OCI-LY3 (cell line): ENCODE data around the gene MED8.

Experiments used
- H2AFZ ChIP-seq: fragments of 200-600, 300-600 bp; shearing (Covaris generic); 2 replicates; pipeline ENCODE4 v1.6.0; 2014; ENCODE audit warnings: antibody characterized with exemption, low read depth, low read length
- H3K27ac ChIP-seq: fragments of 200-600, 300-600 bp; sonication (generic); 2 replicates; pipeline ENCODE4 v1.5.1; 2014; ENCODE audit warnings: mild to moderate bottlenecking, low read length, moderate library complexity, mixed read lengths
- H3K27me3 ChIP-seq: fragments of 200-600, 300-600 bp; sonication (generic); 2 replicates; pipeline ENCODE4 v1.6.1; 2014; ENCODE audit warnings: low read depth, low read length, mixed read lengths
- H3K36me3 ChIP-seq: fragments of 200-600, 300-600 bp; sonication (generic); replicated peaks from 2 replicates; pipeline ENCODE3; 2014; ENCODE audit warnings: low read depth, low read length, mixed read lengths
- H3K4me1 ChIP-seq: fragments of 300-600, 200-600 bp; sonication (generic); 2 replicates; pipeline ENCODE4 v1.6.1; 2014; ENCODE audit warnings: low read length, mixed read lengths
- H3K4me2 ChIP-seq: fragments of 200-600, 300-600 bp; sonication (generic); 2 replicates; pipeline ENCODE4 v1.6.1; 2014; ENCODE audit warnings: low read length, mixed read lengths
- H3K4me3 ChIP-seq: fragments of 300-600, 200-600 bp; sonication (generic); 2 replicates; pipeline ENCODE4 v1.5.1; 2014; ENCODE audit warnings: antibody characterized with exemption, mild to moderate bottlenecking, low read length, moderate library complexity
- H3K79me2 ChIP-seq: fragments of 300-600, 200-600 bp; shearing (Covaris generic); 2 replicates; pipeline ENCODE4 v1.6.1; 2014; ENCODE audit warnings: mild to moderate bottlenecking, low read length, mixed read lengths
- H3K9ac ChIP-seq: fragments of 300-600, 200-600 bp; shearing (Covaris generic); 2 replicates; pipeline ENCODE4 v1.6.0; 2014; ENCODE audit warnings: mild to moderate bottlenecking, low read length, moderate library complexity
- H3K9me3 ChIP-seq: fragments of 200-600, 300-600 bp; shearing (Covaris generic); 2 replicates; pipeline ENCODE4 v1.6.1; 2014; ENCODE audit warnings: low read length, mixed read lengths; ENCODE audit not compliant: insufficient read depth
- H4K20me1 ChIP-seq: fragments of 200-600, 300-600 bp; sonication (generic); 2 replicates; pipeline ENCODE4 v1.6.1; 2016; ENCODE audit warnings: low read length, mixed read lengths; ENCODE audit not compliant: insufficient read depth
- EZH2phosphoT487 ChIP-seq: fragments of 200-600 bp; shearing (Covaris generic); IDR thresholded peaks from 2 replicates; pipeline ENCODE4 v1.6.1; 2018; ENCODE audit warnings: antibody characterized with exemption, mixed run types, low read depth
- TF ChIP-seq, protein P1 (sequence below): fragments of 200-600, 300-600 bp; sonication (generic); IDR thresholded peaks from 2 replicates; pipeline ENCODE4 v1.5.1; 2014; ENCODE audit warnings: antibody characterized with exemption, low read length, low read depth

Gene MED8

DNA sequence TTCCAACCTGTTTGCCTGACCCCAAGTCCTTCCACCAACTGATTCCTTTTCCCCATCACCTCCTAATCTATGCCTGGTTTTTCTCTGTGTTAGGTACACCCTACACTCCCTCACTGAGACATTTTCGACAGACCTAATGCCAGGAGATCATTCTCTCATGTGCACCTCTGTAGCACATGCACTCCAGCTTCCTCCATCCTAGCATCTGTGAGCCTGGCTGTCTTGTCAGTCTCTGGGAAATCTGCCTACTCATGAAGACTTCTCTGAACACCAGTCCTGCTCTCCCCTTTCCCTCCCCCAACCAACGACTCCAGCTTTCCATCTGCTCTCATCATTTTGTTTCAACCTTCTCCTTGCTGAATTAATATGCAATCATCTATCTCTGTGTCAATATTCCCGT, 987 bp downstream of the MED8 start:
- H3K27ac ChIP-seq, result no peak overlapping the region
- H3K27me3 ChIP-seq, result no peaks in the 10 kb centered on the region
- peaks cover 20% of the 10 kb centered on the region for H3K36me3 ChIP-seq
- peaks cover 34% of the 10 kb centered on the region for H3K79me2 ChIP-seq
- H3K9me3 ChIP-seq, result no peaks in the 10 kb centered on the region
- H4K20me1 ChIP-seq, result no peaks in the 10 kb centered on the region
- H2AFZ ChIP-seq, result no peak overlapping the region
- TF ChIP-seq, protein P1, sequence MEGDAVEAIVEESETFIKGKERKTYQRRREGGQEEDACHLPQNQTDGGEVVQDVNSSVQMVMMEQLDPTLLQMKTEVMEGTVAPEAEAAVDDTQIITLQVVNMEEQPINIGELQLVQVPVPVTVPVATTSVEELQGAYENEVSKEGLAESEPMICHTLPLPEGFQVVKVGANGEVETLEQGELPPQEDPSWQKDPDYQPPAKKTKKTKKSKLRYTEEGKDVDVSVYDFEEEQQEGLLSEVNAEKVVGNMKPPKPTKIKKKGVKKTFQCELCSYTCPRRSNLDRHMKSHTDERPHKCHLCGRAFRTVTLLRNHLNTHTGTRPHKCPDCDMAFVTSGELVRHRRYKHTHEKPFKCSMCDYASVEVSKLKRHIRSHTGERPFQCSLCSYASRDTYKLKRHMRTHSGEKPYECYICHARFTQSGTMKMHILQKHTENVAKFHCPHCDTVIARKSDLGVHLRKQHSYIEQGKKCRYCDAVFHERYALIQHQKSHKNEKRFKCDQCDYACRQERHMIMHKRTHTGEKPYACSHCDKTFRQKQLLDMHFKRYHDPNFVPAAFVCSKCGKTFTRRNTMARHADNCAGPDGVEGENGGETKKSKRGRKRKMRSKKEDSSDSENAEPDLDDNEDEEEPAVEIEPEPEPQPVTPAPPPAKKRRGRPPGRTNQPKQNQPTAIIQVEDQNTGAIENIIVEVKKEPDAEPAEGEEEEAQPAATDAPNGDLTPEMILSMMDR, result no peak
- TF ChIP-seq EZH2phosphoT487, result no peak
- peak overlapping the region; percentile 100 for H3K4me3 ChIP-seq
- H3K9ac ChIP-seq, result peak overlapping the region; percentile 89
- peaks cover 11% of the 10 kb centered on the region for H3K4me1 ChIP-seq
- H3K4me2 ChIP-seq, result peak overlapping the region; percentile 97

DNA sequence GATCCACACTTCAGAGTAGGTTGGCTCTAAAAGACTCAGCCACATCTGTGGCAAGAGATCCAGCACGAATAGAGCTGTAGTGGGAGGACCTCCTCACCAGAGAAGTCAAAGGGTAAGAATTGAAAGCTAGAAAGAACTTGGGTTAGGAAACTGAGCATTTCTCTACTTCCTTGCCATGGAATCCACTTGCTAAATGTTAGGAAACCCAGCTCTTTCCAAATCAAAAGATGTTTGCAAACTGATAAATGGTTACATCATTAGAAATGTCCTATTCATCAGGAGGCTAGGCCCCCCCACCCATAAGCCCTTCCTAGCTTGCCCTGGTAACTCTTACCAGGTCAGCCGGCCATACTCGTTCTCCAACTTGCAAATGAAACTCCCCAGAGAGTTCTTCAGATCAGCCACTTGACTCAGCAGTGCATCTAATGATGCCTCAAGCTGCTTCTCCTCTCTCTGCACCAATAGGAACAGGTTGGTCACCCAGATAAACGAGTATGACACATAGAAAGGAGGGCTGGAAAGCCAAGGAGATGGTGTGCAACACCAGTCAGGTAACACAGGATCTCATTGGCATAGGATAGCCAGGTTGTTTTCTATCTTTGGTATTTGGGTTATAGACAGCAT, 1.5 kb downstream of the MED8 start:
- no peak overlapping the region for H3K4me3 ChIP-seq
- H3K9ac ChIP-seq, result no peak overlapping the region
- no peaks in the 10 kb centered on the region for H4K20me1 ChIP-seq
- no peak overlapping the region for H3K27ac ChIP-seq
- peak overlapping the region; percentile 97 for H3K4me2 ChIP-seq
- no peaks in the 10 kb centered on the region for H3K9me3 ChIP-seq
- H2AFZ ChIP-seq, result no peak overlapping the region
- TF ChIP-seq EZH2phosphoT487, result no peak
- TF ChIP-seq, protein P1, result no peak
- peaks cover 34% of the 10 kb centered on the region for H3K79me2 ChIP-seq
- peaks cover 11% of the 10 kb centered on the region for H3K4me1 ChIP-seq
- H3K36me3 ChIP-seq, result peaks cover 20% of the 10 kb centered on the region
- no peaks in the 10 kb centered on the region for H3K27me3 ChIP-seq

DNA sequence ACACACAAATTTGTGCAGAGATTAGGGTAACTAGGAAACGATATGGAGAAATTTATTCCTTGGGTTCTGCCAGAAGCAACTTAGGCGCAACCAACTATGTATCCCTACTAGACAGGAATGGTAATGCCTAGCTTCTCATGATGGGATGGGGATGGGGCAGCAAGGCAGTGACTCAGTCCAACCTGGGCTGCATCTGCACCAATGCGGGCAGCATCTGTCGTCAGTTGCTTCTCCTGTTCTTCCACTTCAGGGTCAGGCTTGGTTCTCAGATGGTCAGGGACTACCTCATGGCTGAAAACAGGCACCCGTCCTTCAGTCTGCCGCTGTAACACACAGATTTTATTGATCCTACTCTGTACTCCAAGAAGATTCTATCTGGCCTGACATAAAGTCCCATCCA, 2.9 kb downstream of the MED8 start:
- peaks cover 20% of the 10 kb centered on the region for H3K36me3 ChIP-seq

DNA sequence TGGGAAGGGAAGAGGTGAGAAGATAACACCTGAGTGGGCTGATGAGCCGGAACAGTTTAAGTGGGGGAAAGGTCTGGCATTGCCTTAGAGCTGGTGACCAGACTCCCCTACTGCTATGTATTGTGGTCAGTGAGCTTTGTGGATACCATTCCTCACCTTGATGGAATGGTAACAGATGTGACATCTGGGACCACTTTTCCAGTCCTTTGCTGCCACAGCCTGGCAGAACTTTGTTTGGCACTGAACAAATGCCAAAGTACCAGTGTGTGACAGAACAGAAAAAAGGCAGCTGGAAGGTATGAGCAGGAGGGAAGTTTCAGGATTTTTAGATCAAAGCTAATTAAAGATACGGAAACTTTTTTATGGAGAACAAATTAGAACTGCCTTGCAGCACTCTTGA, 6.2 kb downstream of the MED8 start:
- peaks cover 5% of the 10 kb centered on the region for H3K79me2 ChIP-seq
- no peaks in the 10 kb centered on the region for H3K27me3 ChIP-seq
- H4K20me1 ChIP-seq, result no peaks in the 10 kb centered on the region
- H3K36me3 ChIP-seq, result peaks cover 20% of the 10 kb centered on the region
- H3K4me1 ChIP-seq, result peaks cover under 1% of the 10 kb centered on the region; the same call in 1 of the 2 replicates
- no peak for TF ChIP-seq EZH2phosphoT487
- TF ChIP-seq, protein P1, result no peak
- no peak overlapping the region for H3K9ac ChIP-seq
- H3K4me2 ChIP-seq, result no peak overlapping the region
- H3K4me3 ChIP-seq, result no peak overlapping the region
- no peak overlapping the region for H3K27ac ChIP-seq
- H2AFZ ChIP-seq, result no peak overlapping the region
- H3K9me3 ChIP-seq, result no peaks in the 10 kb centered on the region

More for the DNA sequence above, 2.9 kb downstream of the MED8 start:
- no peaks in the 10 kb centered on the region for H4K20me1 ChIP-seq
- peaks cover 11% of the 10 kb centered on the region for H3K4me1 ChIP-seq
- H3K4me3 ChIP-seq, result no peak overlapping the region
- H3K27ac ChIP-seq, result no peak overlapping the region
- H3K9me3 ChIP-seq, result no peaks in the 10 kb centered on the region
- H3K4me2 ChIP-seq, result no peak overlapping the region
- peaks cover 34% of the 10 kb centered on the region for H3K79me2 ChIP-seq
- H2AFZ ChIP-seq, result no peak overlapping the region
- no peak for TF ChIP-seq EZH2phosphoT487
- TF ChIP-seq, protein P1, result no peak
- no peaks in the 10 kb centered on the region for H3K27me3 ChIP-seq
- H3K9ac ChIP-seq, result no peak overlapping the region
